HAP-1 (cell line): Measurements from ENCODE around the gene CCDC60.
"Not testable (repeated sequence)": the region's sequence is repeated elsewhere in the genome, so short reads cannot be mapped to it uniquely, and the experiment has no call there.

Experiments used
- DNase-seq, 2 experiments: peaks; one replicate each; pipeline ENCODE4 v3.0.0-alpha.2; 2016 to 2020; ENCODE audit warnings: low spot score in 2 of 2
- H3K27me3 ChIP-seq: fragments of 250-450 bp; sonication (Bioruptor Pico); 2 replicates; pipeline ENCODE4 v1.5.1; 2020; ENCODE audit warnings: low read depth, mild to moderate bottlenecking, moderate library complexity
- H3K36me3 ChIP-seq: fragments of 250-450 bp; sonication (Bioruptor Pico); replicated peaks from 2 replicates; pipeline ENCODE4 v1.5.1; 2020; ENCODE audit warnings: mild to moderate bottlenecking
- H3K4me1 ChIP-seq: fragments of 250-450 bp; sonication (Bioruptor Pico); 2 replicates; pipeline ENCODE4 v1.5.1; 2020; ENCODE audit warnings: mild to moderate bottlenecking
- H3K4me3 ChIP-seq: fragments of 250-450 bp; sonication (Bioruptor Pico); 2 replicates; pipeline ENCODE4 v1.5.1; 2020; ENCODE audit warnings: mild to moderate bottlenecking, moderate library complexity
- H3K9me3 ChIP-seq: fragments of 250-450 bp; sonication (Bioruptor Pico); 2 replicates; pipeline ENCODE4 v1.5.1; 2020; ENCODE audit warnings: mild to moderate bottlenecking, moderate library complexity
- in situ Hi-C: fragments of 300-500 bp; cut with MboI; formaldehyde crosslinking; loops from 3 replicates; pipeline ENCODE4 v1.14.3; 2020; ENCODE audit warnings: low sequenced_read_pairs, inconsistent platforms, mixed read lengths

CCDC60 gene

GRCh38 chr12:119314290-119314689, 20.2 kb upstream of the CCDC60 start:
- Histone ChIP-seq H3K4me3 (no peak overlapping the region), H3K36me3 (no peaks in the 10 kb centered on the region), H3K27me3 (no peaks in the 10 kb centered on the region), H3K4me1 (no peaks in the 10 kb centered on the region), H3K9me3 (no peaks in the 10 kb centered on the region; the same call in 1 of the 2 replicates)
- DNase-seq: no peak
- in situ Hi-C loops: no loop called here

- Histone ChIP-seq H3K27me3 (no peaks in the 10 kb centered on the region), H3K36me3 (no peaks in the 10 kb centered on the region), H3K4me3 (no peak overlapping the region), H3K4me1 (no peaks in the 10 kb centered on the region), H3K9me3 (no peaks in the 10 kb centered on the region)
- in situ Hi-C loops: no loop called here
- no peak for DNase-seq
Measured at GRCh38 chr12:119319638-119320037, 14.9 kb upstream of the CCDC60 start.

DNA sequence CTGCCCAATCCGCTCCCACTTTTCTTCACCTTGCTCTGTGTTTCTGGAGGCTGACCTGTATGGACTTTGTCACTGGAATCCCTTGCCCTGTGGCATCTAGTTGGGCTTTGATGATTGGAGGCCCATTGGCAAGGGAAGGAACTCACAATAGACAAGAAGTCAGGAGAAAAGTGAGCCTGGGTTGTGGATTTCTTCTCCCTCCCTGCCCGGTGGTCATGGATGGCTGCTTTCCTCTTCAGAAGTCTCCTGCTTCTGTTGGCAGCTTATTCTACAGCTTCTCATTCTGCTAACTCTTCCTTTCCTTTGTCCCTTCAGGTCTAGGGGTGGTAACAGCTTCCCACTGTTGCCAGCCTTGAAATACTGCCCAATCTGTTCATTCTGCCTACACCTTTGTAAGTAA, 13.9 kb upstream of the CCDC60 start:
- DNase-seq: no peak
- H3K4me1 ChIP-seq: no peaks in the 10 kb centered on the region
- no peaks in the 10 kb centered on the region for H3K36me3 ChIP-seq
- in situ Hi-C loops: no loop called here
- H3K9me3 ChIP-seq: no peaks in the 10 kb centered on the region
- no peaks in the 10 kb centered on the region for H3K27me3 ChIP-seq
- no peak overlapping the region for H3K4me3 ChIP-seq

DNA sequence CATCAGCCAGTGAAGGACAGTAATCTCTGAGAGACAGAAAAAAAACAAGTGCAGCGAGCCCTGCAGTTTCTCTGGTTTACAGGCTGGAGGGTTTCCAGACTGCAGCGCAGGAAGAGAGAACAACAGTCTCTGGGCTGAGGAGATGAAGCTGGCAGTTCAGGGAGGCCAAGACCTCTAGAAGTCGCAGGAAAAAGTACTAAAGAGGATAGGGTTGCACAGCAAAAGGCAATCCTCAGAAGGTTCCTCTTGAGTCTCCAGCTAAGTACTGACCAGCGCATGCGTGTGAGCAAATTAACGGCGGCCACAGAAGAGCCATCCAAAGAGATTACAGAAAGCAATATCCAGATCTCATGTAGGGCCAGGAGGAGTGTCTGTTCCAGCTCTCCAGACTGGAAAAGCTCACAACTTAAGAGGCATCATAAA, 12.2 kb upstream of the CCDC60 start:
- in situ Hi-C loops: no loop called here
- Histone ChIP-seq H3K4me1 (no peaks in the 10 kb centered on the region), H3K4me3 (no peak overlapping the region), H3K9me3 (no peaks in the 10 kb centered on the region), H3K27me3 (no peaks in the 10 kb centered on the region), H3K36me3 (no peaks in the 10 kb centered on the region)
- DNase-seq: no peak

- no peak overlapping the region for H3K4me3 ChIP-seq
- DNase-seq: no peak
- no peaks in the 10 kb centered on the region for H3K9me3 ChIP-seq
- H3K36me3 ChIP-seq: no peaks in the 10 kb centered on the region
- no peaks in the 10 kb centered on the region for H3K27me3 ChIP-seq
- no peaks in the 10 kb centered on the region for H3K4me1 ChIP-seq
- in situ Hi-C loops: no loop called here
Measured at GRCh38 chr12:119325813-119326212, 8.7 kb upstream of the CCDC60 start.

DNA sequence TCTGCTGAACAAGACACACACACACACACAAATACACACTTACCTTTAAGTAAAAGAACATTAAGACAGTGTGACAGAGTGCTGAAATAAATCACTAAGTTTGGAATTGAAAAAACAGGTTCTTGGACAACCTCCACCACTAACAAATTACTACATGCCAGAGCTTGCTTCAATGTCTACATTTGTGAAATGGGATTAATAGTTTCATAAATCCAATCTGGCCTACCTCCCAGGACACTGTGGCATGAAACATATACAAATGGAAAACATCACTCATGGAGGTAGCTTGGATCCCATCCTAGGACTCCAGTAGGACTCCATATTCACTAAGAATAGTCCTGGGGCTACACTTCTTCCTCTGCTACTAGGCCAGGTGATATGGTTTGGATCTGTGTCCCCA, 8.2 kb upstream of the CCDC60 start:
- DNase-seq: no peak
- no peak overlapping the region for H3K4me3 ChIP-seq
- H3K27me3 ChIP-seq: no peaks in the 10 kb centered on the region
- no peaks in the 10 kb centered on the region for H3K36me3 ChIP-seq
- in situ Hi-C loops: no loop called here
- H3K4me1 ChIP-seq: no peaks in the 10 kb centered on the region
- H3K9me3 ChIP-seq: no peaks in the 10 kb centered on the region

DNA sequence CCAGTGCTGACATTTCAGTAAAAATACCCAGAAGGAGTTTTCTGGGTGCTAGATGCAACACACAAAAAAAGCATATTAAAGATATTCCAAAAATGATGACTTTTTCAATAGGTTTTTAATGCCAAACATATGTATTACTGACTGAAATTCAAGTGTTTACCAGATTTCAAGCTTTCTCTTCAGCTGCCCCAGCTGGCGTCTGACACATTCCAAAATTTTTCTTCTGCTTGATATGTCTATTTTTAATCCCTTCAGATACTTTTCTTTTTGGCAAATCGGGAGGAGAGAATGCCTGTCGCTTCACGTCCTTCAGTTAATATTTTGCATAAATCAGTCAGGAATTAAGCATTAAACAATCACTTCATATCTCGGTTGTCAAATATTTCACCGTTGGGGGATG, 7.1 kb upstream of the CCDC60 start:
- no peaks in the 10 kb centered on the region for H3K4me1 ChIP-seq
- no peak for DNase-seq
- H3K4me3 ChIP-seq: no peak overlapping the region
- H3K36me3 ChIP-seq: no peaks in the 10 kb centered on the region
- no peaks in the 10 kb centered on the region for H3K27me3 ChIP-seq
- in situ Hi-C loops: no loop called here
- H3K9me3 ChIP-seq: no peaks in the 10 kb centered on the region

GRCh38 chr12:119328111-119328510, 6.4 kb upstream of the CCDC60 start:
- H3K9me3 ChIP-seq: no peaks in the 10 kb centered on the region
- H3K36me3 ChIP-seq: no peaks in the 10 kb centered on the region
- no peaks in the 10 kb centered on the region for H3K27me3 ChIP-seq
- DNase-seq: peak; percentile 6 to 33
- H3K4me1 ChIP-seq: no peaks in the 10 kb centered on the region
- in situ Hi-C loops: no loop called here
- H3K4me3 ChIP-seq: no peak overlapping the region

DNA sequence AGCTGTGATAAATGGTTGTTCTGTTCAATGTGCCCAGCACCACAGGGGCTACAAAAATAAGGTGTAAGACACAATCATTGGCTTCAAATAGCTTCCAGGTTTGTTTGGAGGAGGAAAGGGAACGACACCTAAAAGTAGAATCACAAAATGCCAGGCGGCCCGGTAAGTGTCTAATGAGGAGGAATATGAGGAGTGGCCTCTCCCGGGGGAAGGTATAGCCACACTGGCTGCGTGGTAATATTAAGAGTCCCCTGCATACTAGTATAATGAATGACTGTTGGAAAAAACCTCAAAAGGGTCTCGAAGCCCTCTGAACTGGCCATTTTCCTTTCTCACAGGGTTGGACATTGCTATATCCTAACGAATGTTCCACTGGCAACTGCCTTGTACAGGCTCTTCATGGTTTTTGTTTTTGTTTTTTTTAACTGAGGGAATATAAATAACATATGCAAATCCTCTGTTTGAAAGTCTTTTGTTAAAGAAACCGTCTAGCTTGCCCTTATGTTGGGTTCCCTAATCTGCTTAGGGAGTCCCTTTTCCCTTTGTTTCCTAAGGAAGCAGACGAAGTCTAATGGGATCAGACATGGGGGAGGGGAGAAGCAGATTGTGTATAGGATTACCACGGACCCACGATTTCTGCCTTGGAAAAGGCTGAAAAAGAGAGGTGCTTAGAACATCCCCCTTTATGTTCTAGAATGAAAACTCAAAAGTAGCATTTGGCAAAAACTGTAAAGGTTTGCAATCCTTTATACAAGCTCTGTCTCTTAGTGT, 4.2 kb downstream of the CCDC60 start:
- Histone ChIP-seq H3K4me3 (no peak overlapping the region), H3K9me3 (no peaks in the 10 kb centered on the region), H3K27me3 (no peaks in the 10 kb centered on the region), H3K36me3 (no peaks in the 10 kb centered on the region), H3K4me1 (no peaks in the 10 kb centered on the region)
- peak in 1 of 2 experiments; percentile 8 for DNase-seq
- in situ Hi-C loops: no loop called here

- DNase-seq: no peak
- Histone ChIP-seq H3K9me3 (no peaks in the 10 kb centered on the region), H3K36me3 (no peaks in the 10 kb centered on the region), H3K27me3 (no peaks in the 10 kb centered on the region), H3K4me3 (no peak overlapping the region), H3K4me1 (no peaks in the 10 kb centered on the region)
- in situ Hi-C loops: no loop called here
Measured at GRCh38 chr12:119340578-119340977, 6.0 kb downstream of the CCDC60 start.

GRCh38 chr12:119341020-119341419, 6.5 kb downstream of the CCDC60 start:
- Histone ChIP-seq H3K36me3 (no peaks in the 10 kb centered on the region), H3K4me1 (no peaks in the 10 kb centered on the region), H3K9me3 (no peaks in the 10 kb centered on the region), H3K4me3 (no peak overlapping the region), H3K27me3 (no peaks in the 10 kb centered on the region)
- in situ Hi-C loops: no loop called here
- no peak for DNase-seq

DNA sequence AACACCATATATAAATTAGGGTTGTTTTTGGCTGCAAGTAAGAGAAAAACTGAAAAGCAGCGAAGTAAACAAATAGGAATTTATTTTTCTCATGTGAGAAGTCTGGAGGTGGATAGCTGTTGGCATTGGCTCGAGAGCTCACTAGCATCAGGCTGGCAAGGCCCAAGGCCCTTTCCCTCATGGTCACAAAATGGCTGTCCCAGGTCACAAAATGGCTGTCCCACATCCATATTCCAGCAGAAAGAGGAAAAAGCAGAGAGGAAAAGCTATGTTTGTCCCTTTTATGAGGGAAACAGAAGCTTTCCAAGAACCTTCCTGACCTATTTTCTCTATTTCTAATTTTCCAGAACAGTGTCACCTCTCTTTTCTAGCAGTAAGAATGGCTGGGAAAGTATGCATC, 7.5 kb downstream of the CCDC60 start:
- Histone ChIP-seq H3K4me3 (no peak overlapping the region), H3K27me3 (no peaks in the 10 kb centered on the region), H3K9me3 (no peaks in the 10 kb centered on the region), H3K4me1 (no peaks in the 10 kb centered on the region), H3K36me3 (no peaks in the 10 kb centered on the region)
- in situ Hi-C loops: no loop called here
- DNase-seq: no peak

- H3K4me1 ChIP-seq: no peaks in the 10 kb centered on the region
- H3K27me3 ChIP-seq: no peaks in the 10 kb centered on the region
- in situ Hi-C loops: no loop called here
- DNase-seq: no peak
- H3K9me3 ChIP-seq: no peaks in the 10 kb centered on the region
- H3K36me3 ChIP-seq: no peaks in the 10 kb centered on the region
- no peak overlapping the region for H3K4me3 ChIP-seq
Measured at GRCh38 chr12:119343130-119343529, 8.6 kb downstream of the CCDC60 start.

- Histone ChIP-seq H3K9me3 (no peaks in the 10 kb centered on the region), H3K36me3 (no peaks in the 10 kb centered on the region), H3K4me3 (no peak overlapping the region), H3K4me1 (no peaks in the 10 kb centered on the region), H3K27me3 (no peaks in the 10 kb centered on the region)
- no peak for DNase-seq
- in situ Hi-C loops: no loop called here
Measured at GRCh38 chr12:119354172-119354571, 19.6 kb downstream of the CCDC60 start.

DNA sequence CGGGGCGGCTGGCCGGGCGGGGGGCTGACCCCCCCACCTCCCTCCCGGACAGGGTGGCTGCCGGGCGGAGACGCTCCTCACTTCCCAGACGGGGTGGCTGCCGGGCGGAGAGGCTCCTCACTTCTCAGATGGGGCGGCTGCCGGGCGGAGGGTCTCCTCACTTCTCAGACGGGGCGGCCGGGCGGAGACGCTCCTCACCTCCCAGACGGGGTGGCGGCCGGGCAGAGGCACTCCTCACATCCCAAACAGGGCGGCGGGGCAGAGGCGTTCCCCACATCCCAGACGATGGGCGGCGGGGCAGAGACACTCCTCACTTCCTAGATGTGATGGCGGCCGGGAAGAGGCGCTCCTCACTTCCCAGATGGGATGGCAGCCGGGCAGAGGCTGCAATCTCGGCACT, 25.8 kb downstream of the CCDC60 start:
- H3K27me3 ChIP-seq, in situ Hi-C loops, H3K9me3 ChIP-seq, DNase-seq, H3K36me3 ChIP-seq, H3K4me3 ChIP-seq, H3K4me1 ChIP-seq: not testable (repeated sequence)
